ENCODE measurements around the gene BCLAF1.

Gene BCLAF1

DNA sequence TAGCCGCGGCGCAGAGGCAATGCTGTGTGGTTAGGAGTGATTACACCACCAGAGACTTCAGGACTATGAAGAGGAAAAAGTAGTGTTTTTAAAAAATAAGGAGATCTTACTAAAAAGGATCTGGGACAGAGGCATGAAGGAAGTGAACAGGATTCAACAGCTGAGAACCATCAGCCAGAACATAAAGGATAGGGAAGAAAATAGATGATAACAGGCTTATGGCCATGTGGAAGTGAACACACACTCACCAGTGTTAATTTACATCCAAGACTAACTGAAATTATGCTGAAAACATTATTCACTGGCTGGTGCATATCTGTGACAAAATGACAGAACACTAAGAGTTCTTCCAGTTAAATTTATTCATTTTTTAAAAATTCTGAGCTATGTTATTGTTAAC is 47.5 kb upstream of the BCLAF1 start:
- TF ChIP-seq EP300 (IDR thresholded peaks at IDR 0.05; ENCODE audit: borderline replicate concordance) (no peak), CREB1 (IDR thresholded peaks at IDR 0.05; ENCODE audit: low read depth) (no peak)

DNA sequence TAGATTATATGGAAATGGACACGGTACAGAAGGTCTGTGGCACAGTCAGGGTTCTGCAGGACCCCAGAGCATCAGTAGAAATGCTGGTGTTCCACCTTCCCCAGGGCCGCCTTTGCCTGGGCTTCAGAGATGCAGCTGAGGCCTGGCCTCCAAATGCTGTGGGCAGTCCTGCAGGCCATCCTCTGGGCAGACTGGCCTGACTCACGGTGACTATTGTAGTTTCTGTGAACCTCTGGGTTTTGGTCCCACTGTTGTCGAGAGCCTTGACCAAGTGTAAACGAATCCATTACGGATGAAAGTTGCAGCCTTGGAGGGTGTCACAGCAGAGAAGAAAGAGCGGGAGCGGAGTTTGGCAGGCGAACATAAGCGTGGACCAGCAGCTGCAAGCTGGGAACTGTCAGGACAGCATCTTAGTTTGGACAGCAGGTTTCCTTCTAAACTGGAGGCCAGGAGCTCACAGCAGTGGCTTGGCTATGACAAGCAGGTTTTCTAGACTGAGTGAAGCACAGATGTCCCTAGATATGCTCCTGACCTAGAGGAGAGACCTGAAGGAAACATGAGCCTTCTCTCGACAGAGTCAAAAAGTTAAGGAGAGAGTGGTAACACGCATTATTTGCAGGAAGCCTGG is 46.2 kb upstream of the BCLAF1 start:
- TF ChIP-seq, protein P1, sequence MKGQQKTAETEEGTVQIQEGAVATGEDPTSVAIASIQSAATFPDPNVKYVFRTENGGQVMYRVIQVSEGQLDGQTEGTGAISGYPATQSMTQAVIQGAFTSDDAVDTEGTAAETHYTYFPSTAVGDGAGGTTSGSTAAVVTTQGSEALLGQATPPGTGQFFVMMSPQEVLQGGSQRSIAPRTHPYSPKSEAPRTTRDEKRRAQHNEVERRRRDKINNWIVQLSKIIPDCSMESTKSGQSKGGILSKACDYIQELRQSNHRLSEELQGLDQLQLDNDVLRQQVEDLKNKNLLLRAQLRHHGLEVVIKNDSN (IDR thresholded peaks at IDR 0.05) = no peak
- no peak for TF ChIP-seq EGR1 (IDR thresholded peaks at IDR 0.05)
- no peak for TF ChIP-seq TEAD4 (IDR thresholded peaks at IDR 0.05)
- no peak for TF ChIP-seq NFIC (IDR thresholded peaks at IDR 0.05)
- TF ChIP-seq ZBTB7A (IDR thresholded peaks at IDR 0.05; ENCODE audit: low read depth) = no peak
- TF ChIP-seq TAF1 (IDR thresholded peaks at IDR 0.05; ENCODE audit: low read depth) = no peak
- TF ChIP-seq EP300 (IDR thresholded peaks at IDR 0.05; ENCODE audit: borderline replicate concordance) = no peak

DNA sequence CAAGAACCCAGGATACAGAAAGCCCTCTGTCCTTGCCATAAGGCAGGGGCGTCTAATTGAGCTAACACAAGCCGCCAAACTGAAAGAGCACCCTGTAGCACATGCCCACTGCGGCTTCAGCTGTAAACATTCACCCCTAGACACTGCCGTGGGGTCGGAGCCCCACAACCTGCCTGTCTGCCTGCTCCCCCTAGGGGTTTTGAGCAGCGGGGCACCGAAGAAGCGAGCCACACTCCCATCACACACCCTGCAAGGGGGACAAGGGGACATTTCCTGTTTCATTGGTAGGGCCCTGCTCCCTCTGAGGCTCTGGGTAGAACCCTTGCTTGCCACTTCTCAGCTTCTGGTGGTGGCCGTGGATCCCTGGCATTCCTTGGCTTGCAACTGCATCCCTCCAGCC is 45.2 kb upstream of the BCLAF1 start:
- TF ChIP-seq CREB1 (IDR thresholded peaks at IDR 0.05; ENCODE audit: low read depth) (no peak), TAF1 (IDR thresholded peaks at IDR 0.05; ENCODE audit: low read depth) (no peak), RAD21 (IDR thresholded peaks at IDR 0.05; ENCODE audit: low read depth) (no peak), FOXM1 (IDR thresholded peaks at IDR 0.05; ENCODE audit: borderline replicate concordance, low read depth) (no peak), TEAD4 (IDR thresholded peaks at IDR 0.05) (no peak), CEBPB (IDR thresholded peaks at IDR 0.05) (no peak), EP300 (IDR thresholded peaks at IDR 0.05; ENCODE audit: borderline replicate concordance) (no peak), YY1 (IDR thresholded peaks at IDR 0.05; ENCODE audit: low read depth) (no peak), ZBTB7A (IDR thresholded peaks at IDR 0.05; ENCODE audit: low read depth) (no peak), EGR1 (IDR thresholded peaks at IDR 0.05) (no peak), TCF12 (IDR thresholded peaks at IDR 0.05; ENCODE audit: low read depth) (no peak)
- TF ChIP-seq, protein P1 (IDR thresholded peaks at IDR 0.05) = no peak
- TF ChIP-seq, protein P2, sequence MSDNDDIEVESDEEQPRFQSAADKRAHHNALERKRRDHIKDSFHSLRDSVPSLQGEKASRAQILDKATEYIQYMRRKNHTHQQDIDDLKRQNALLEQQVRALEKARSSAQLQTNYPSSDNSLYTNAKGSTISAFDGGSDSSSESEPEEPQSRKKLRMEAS (IDR thresholded peaks at IDR 0.05) = no peak

DNA sequence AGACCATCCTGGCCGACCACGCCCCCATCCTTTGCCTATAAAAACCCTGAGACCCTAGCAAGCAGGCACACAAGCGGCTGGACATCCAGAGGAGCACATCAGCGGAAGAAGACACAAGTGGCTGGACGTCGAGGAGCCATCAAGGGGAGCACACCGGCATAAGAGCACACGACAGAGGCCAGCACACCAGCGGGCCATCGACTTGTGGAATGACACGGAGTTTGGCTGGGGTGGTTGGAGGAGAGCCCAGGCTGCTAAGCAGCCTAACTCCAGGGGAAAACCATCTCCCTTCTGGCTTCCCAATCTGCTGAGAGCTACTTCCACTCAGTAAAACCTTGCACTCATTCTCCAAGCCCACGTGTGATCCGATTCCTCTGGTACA is 44.8 kb upstream of the BCLAF1 start:
- TF ChIP-seq CREB1 (IDR thresholded peaks at IDR 0.05; ENCODE audit: low read depth) = no peak
- TF ChIP-seq, protein P2 (IDR thresholded peaks at IDR 0.05) = no peak
- TF ChIP-seq TAF1 (IDR thresholded peaks at IDR 0.05; ENCODE audit: low read depth) = no peak
- TF ChIP-seq, protein P3, sequence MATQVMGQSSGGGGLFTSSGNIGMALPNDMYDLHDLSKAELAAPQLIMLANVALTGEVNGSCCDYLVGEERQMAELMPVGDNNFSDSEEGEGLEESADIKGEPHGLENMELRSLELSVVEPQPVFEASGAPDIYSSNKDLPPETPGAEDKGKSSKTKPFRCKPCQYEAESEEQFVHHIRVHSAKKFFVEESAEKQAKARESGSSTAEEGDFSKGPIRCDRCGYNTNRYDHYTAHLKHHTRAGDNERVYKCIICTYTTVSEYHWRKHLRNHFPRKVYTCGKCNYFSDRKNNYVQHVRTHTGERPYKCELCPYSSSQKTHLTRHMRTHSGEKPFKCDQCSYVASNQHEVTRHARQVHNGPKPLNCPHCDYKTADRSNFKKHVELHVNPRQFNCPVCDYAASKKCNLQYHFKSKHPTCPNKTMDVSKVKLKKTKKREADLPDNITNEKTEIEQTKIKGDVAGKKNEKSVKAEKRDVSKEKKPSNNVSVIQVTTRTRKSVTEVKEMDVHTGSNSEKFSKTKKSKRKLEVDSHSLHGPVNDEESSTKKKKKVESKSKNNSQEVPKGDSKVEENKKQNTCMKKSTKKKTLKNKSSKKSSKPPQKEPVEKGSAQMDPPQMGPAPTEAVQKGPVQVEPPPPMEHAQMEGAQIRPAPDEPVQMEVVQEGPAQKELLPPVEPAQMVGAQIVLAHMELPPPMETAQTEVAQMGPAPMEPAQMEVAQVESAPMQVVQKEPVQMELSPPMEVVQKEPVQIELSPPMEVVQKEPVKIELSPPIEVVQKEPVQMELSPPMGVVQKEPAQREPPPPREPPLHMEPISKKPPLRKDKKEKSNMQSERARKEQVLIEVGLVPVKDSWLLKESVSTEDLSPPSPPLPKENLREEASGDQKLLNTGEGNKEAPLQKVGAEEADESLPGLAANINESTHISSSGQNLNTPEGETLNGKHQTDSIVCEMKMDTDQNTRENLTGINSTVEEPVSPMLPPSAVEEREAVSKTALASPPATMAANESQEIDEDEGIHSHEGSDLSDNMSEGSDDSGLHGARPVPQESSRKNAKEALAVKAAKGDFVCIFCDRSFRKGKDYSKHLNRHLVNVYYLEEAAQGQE (IDR thresholded peaks at IDR 0.05; ENCODE audit: low read depth) = no peak
- no peak for TF ChIP-seq TCF12 (IDR thresholded peaks at IDR 0.05; ENCODE audit: low read depth)

DNA sequence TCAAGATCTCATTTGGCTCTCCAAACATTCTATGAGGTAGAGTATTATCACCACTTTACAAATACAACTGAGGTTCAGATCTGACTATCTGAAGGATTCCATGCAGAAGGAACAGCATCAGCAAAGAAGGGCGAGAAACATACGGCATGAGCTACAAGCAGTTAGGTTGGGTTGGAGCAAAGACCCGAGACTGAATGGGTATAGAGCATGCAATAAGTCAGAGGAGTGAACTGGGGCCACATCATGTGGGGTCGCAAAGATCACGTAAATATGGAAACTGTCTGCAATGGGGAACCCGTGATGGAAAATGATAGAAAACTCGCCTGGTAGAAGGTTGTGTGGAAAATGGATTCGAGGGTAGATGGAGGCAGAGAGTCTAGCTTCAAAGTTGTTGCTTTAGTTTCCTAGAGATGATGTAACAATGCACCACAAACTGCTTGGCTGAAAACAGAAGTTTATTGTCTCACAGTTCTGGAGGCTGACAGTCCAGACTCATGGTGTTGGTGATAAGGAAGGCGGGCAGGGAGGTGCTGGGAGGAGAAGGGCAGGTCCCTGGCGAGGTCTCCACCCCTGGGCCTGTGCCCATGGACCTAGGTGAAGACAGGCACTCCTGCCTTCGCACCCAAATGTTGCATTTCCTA is 44.3 kb upstream of the BCLAF1 start:
- TF ChIP-seq CEBPB (IDR thresholded peaks at IDR 0.05) (no peak), TAF1 (IDR thresholded peaks at IDR 0.05; ENCODE audit: low read depth) (no peak), TCF12 (IDR thresholded peaks at IDR 0.05; ENCODE audit: low read depth) (no peak), ZBTB7A (IDR thresholded peaks at IDR 0.05; ENCODE audit: low read depth) (no peak), YY1 (IDR thresholded peaks at IDR 0.05; ENCODE audit: low read depth) (no peak), CREB1 (IDR thresholded peaks at IDR 0.05; ENCODE audit: low read depth) (no peak), EGR1 (IDR thresholded peaks at IDR 0.05) (no peak), FOXM1 (IDR thresholded peaks at IDR 0.05; ENCODE audit: borderline replicate concordance, low read depth) (no peak), TEAD4 (IDR thresholded peaks at IDR 0.05) (no peak), RAD21 (IDR thresholded peaks at IDR 0.05; ENCODE audit: low read depth) (no peak)
- TF ChIP-seq, protein P1 (IDR thresholded peaks at IDR 0.05) = no peak
- TF ChIP-seq, protein P3 (IDR thresholded peaks at IDR 0.05; ENCODE audit: low read depth) = no peak
- TF ChIP-seq, protein P2 (IDR thresholded peaks at IDR 0.05) = no peak
